ENCODE measurements around the gene ARHGAP4. TPM values are rescaled to one million over a fixed set of nuclear protein-coding genes. Genes with fewer than 3 reads are reported as not detected.

Gene ARHGAP4
- polyA plus RNA-seq, 3 donors, result 23.5 to 25.8 (median 23.5) TPM

GRCh38 chrX:153908219-153908860, 17.7 kb downstream of the ARHGAP4 start:
- no peak for DNase-seq (ENCODE audit: low read depth in 3 of 3, low spot score in 2 of 3)

GRCh38 chrX:153907456-153907855, 18.6 kb downstream of the ARHGAP4 start:
- no peak for DNase-seq (ENCODE audit: low read depth in 3 of 3, low spot score in 2 of 3)

GRCh38 chrX:153906126-153906917, 19.7 kb downstream of the ARHGAP4 start:
- no peak for DNase-seq (ENCODE audit: low read depth in 3 of 3, low spot score in 2 of 3)

GRCh38 chrX:153905481-153906095, 20.5 kb downstream of the ARHGAP4 start:
- no peak for DNase-seq (ENCODE audit: low read depth in 3 of 3, low spot score in 2 of 3)

GRCh38 chrX:153903991-153904957, 21.8 kb downstream of the ARHGAP4 start, which contains the start of gene AVPR2:
AVPR2 (plus strand) TSS chrX:153904673; CDS start chrX:153905146, 473 bp downstream.
- no peak for DNase-seq (ENCODE audit: low read depth in 3 of 3, low spot score in 2 of 3)

GRCh38 chrX:153903238-153903980, 22.7 kb downstream of the ARHGAP4 start:
- no peak for DNase-seq (ENCODE audit: low read depth in 3 of 3, low spot score in 2 of 3)

- no peak for DNase-seq (ENCODE audit: low read depth in 3 of 3, low spot score in 2 of 3)
Observed at GRCh38 chrX:153902385-153902784, 23.7 kb downstream of the ARHGAP4 start.

GRCh38 chrX:153901753-153902140, 24.3 kb downstream of the ARHGAP4 start:
- DNase-seq (ENCODE audit: low read depth in 3 of 3, low spot score in 2 of 3), result no peak

- DNase-seq (ENCODE audit: low read depth in 3 of 3, low spot score in 2 of 3), result no peak
Observed at GRCh38 chrX:153900831-153901752, 25.0 kb downstream of the ARHGAP4 start.

- DNase-seq (ENCODE audit: low read depth in 3 of 3, low spot score in 2 of 3), result no peak
Observed at GRCh38 chrX:153897899-153898298, 28.2 kb downstream of the ARHGAP4 start.

- no peak for DNase-seq (ENCODE audit: low read depth in 3 of 3, low spot score in 2 of 3)
Observed at GRCh38 chrX:153889123-153889522, 36.9 kb downstream of the ARHGAP4 start.

GRCh38 chrX:153888344-153888743, 37.7 kb downstream of the ARHGAP4 start:
- DNase-seq (ENCODE audit: low read depth in 3 of 3, low spot score in 2 of 3), result no peak

GRCh38 chrX:153887385-153887784, 38.7 kb downstream of the ARHGAP4 start:
- no peak for DNase-seq (ENCODE audit: low read depth in 3 of 3, low spot score in 2 of 3)

- DNase-seq (ENCODE audit: low read depth in 3 of 3, low spot score in 2 of 3), result no peak
Observed at GRCh38 chrX:153886915-153887314, 39.1 kb downstream of the ARHGAP4 start.

- DNase-seq (ENCODE audit: low read depth in 3 of 3, low spot score in 2 of 3), result no peak
Observed at GRCh38 chrX:153885968-153886903, 39.8 kb downstream of the ARHGAP4 start, which contains the start of gene L1CAM. L1CAM (minus strand) TSS chrX:153886173; CDS start chrX:153875836, 10,337 bp downstream.

GRCh38 chrX:153885208-153885787, 40.8 kb downstream of the ARHGAP4 start:
- no peak for DNase-seq (ENCODE audit: low read depth in 3 of 3, low spot score in 2 of 3)

- DNase-seq (ENCODE audit: low read depth in 3 of 3, low spot score in 2 of 3), result no peak
Observed at GRCh38 chrX:153884590-153884989, 41.5 kb downstream of the ARHGAP4 start.

Data from right renal cortex interstitium (tissue), 3 donors.